ENCODE results near the gene OSBPL3.

OSBPL3 gene

DNA sequence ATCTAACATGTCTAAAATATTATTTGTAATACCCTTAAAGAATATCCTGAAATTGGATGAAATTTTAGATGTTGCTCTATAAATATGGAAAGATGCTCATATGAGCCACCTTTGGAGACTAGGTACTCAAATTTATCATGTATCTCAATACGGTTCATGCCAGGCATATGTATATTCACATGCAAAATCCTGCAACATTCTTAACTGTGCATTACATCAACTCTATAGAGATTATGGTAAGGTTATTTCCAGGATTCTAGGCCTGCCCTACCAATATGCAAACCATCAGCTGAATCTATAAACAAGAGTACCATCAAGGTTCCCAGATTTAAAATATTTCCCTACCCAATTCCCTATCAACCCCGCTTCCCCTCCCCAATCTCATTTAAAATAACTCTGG, 27.5 kb downstream of the OSBPL3 start:
- TF ChIP-seq POLR2AphosphoS5 (IDR thresholded peaks at IDR 0.05; ENCODE audit: borderline replicate concordance, low read depth, low read length): no peak
- no peak for TF ChIP-seq EZH2 (IDR thresholded peaks at IDR 0.05)
- TF ChIP-seq FOXP2 (optimal IDR thresholded peaks at IDR 0.05; ENCODE audit: control extremely low read depth, extremely low read length, insufficient read depth): no peak
- no peak overlapping the region for H3K4me3 ChIP-seq
- DNase-seq (ENCODE audit: low read depth, low spot score): no peak
- H3K36me3 ChIP-seq (ENCODE audit: insufficient read depth, low read length): no peaks in the 10 kb centered on the region
- no peaks in the 10 kb centered on the region for H3K9me3 ChIP-seq (ENCODE audit: low read depth, low read length)
- no peak overlapping the region for H3K27ac ChIP-seq
- H3K9ac ChIP-seq (ENCODE audit: insufficient read length): no peak overlapping the region

DNA sequence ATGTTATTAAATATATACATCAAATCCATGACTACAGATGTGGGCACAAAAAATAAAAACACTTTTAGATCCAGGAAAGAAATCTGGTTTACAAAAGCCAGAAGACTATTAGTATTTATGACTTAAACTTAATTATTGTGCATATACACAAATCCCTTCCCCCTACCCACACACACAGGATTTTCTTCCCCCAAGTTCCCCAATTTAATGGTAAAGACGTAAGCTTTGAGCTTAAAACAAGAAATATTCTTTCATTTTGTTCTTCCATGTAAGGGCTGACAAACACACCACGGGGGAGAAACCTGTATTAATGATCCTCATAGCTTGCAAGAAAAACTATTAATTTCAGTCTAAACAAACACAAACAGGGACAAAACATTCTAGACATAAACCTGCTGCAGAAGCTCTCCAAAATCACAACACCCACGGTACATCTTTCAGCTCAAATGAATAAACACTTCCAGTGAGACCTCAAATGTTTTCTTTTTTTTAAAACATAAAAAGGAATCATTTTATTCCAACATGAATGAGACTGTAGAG, 28.5 kb downstream of the OSBPL3 start:
- TF ChIP-seq POLR2AphosphoS5 (IDR thresholded peaks at IDR 0.05; ENCODE audit: borderline replicate concordance, low read depth, low read length) (no peak), FOXP2 (optimal IDR thresholded peaks at IDR 0.05; ENCODE audit: control extremely low read depth, extremely low read length, insufficient read depth) (no peak)
- no peak overlapping the region for H3K27ac ChIP-seq
- no peak for DNase-seq (ENCODE audit: low read depth, low spot score)
- no peak overlapping the region for H3K4me3 ChIP-seq
- H3K9ac ChIP-seq (ENCODE audit: insufficient read length): no peak overlapping the region
- no peaks in the 10 kb centered on the region for H3K36me3 ChIP-seq (ENCODE audit: insufficient read depth, low read length)
- H3K9me3 ChIP-seq (ENCODE audit: low read depth, low read length): no peaks in the 10 kb centered on the region

DNA sequence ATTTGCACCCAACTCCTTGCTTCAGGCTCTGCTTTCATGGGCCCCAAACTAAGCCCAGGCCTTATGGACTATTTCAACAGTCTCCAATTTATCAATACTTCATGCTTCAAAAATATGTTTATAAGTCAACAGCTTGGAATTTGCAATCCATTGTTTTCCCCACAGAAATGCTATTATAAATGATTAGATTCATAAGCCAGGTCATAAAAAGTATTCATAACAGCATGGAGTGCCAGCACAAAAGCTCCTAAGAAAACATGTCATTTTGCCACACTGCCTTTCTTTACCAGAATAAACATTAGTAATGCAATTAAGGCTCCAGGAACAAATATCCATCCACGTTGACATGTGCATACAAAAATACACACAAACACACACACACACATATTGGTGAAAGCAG, 30.1 kb downstream of the OSBPL3 start:
- TF ChIP-seq EZH2 (IDR thresholded peaks at IDR 0.05): no peak
- TF ChIP-seq FOXP2 (optimal IDR thresholded peaks at IDR 0.05; ENCODE audit: control extremely low read depth, extremely low read length, insufficient read depth): no peak
- no peak for TF ChIP-seq POLR2AphosphoS5 (IDR thresholded peaks at IDR 0.05; ENCODE audit: borderline replicate concordance, low read depth, low read length)

DNA sequence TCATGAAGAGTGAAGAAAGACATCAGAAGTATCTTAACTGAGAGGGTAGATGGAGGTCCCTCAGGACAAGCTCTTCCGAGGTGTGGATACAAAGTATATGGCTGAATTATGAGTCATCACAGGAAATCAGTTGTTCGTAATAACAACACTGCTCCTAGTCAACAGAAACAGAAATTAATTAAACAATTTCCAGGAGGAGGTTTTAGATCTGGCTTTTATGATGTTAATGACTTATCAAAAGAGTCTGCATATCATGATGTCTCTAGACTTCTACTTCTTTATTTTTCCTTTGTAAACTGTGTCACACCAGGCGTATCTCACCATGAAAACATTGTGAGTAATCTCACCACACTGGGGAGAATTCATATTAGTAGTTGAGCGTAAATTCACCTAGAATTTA, 31.2 kb downstream of the OSBPL3 start:
- Histone ChIP-seq H3K4me3 (no peak overlapping the region), H3K27ac (no peak overlapping the region), H3K36me3 (ENCODE audit: insufficient read depth, low read length) (no peaks in the 10 kb centered on the region), H3K9ac (ENCODE audit: insufficient read length) (no peak overlapping the region), H3K9me3 (ENCODE audit: low read depth, low read length) (no peaks in the 10 kb centered on the region)
- no peak for DNase-seq (ENCODE audit: low read depth, low spot score)
- TF ChIP-seq FOXP2 (optimal IDR thresholded peaks at IDR 0.05; ENCODE audit: control extremely low read depth, extremely low read length, insufficient read depth) (no peak), EZH2 (IDR thresholded peaks at IDR 0.05) (no peak), POLR2AphosphoS5 (IDR thresholded peaks at IDR 0.05; ENCODE audit: borderline replicate concordance, low read depth, low read length) (no peak)

More for the DNA sequence above, 30.1 kb downstream of the OSBPL3 start:
- no peaks in the 10 kb centered on the region for H3K36me3 ChIP-seq (ENCODE audit: insufficient read depth, low read length)
- H3K4me3 ChIP-seq: no peak overlapping the region
- no peak for DNase-seq (ENCODE audit: low read depth, low spot score)
- H3K9ac ChIP-seq (ENCODE audit: insufficient read length): no peak overlapping the region
- no peaks in the 10 kb centered on the region for H3K9me3 ChIP-seq (ENCODE audit: low read depth, low read length)
- no peak overlapping the region for H3K27ac ChIP-seq

DNA sequence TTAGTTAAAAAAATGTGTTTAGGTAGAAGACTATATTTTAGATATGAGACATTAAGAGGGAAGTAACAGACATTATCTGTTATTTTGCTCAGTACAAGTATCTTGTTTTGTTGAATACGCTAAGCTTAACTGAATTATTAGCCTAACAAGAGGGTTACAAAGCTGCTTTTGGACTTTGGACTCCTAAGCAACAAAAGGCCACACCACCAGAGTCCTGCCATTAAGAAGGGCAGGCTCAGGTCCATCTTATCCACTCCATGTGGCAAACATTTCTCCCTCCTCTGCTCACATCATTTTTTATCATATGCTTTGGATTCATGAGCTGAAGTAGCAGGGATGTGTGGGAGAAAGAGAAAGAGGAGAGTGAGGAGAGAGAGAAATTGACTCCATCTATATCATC, 33.5 kb downstream of the OSBPL3 start:
- DNase-seq (ENCODE audit: low read depth, low spot score): no peak
- TF ChIP-seq POLR2AphosphoS5 (IDR thresholded peaks at IDR 0.05; ENCODE audit: borderline replicate concordance, low read depth, low read length) (no peak), FOXP2 (optimal IDR thresholded peaks at IDR 0.05; ENCODE audit: control extremely low read depth, extremely low read length, insufficient read depth) (no peak), EZH2 (IDR thresholded peaks at IDR 0.05) (no peak)

DNA sequence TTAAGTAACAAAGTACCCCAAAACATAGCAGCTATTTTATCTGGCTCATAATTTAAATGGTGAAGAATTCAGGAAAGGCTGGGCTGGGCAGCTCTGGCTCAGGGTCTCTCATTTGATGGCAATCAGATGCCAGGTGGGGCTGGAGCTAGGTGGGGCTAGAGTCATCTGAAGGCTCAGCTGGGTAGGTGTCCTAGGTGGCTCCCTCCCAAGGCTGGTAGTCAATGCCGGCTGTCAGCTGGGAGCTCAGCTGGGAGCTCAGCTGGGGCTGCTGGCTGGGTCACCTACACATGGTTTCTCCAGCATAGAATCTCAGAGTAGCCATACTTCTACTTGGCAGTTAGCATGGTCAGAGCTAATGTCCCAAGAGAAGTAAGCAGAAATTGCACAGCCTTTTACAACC, 34.1 kb downstream of the OSBPL3 start:
- H3K9ac ChIP-seq (ENCODE audit: insufficient read length): no peak overlapping the region
- no peaks in the 10 kb centered on the region for H3K9me3 ChIP-seq (ENCODE audit: low read depth, low read length)
- H3K4me3 ChIP-seq: no peak overlapping the region
- no peak for TF ChIP-seq EZH2 (IDR thresholded peaks at IDR 0.05)
- TF ChIP-seq POLR2AphosphoS5 (IDR thresholded peaks at IDR 0.05; ENCODE audit: borderline replicate concordance, low read depth, low read length): no peak
- TF ChIP-seq FOXP2 (optimal IDR thresholded peaks at IDR 0.05; ENCODE audit: control extremely low read depth, extremely low read length, insufficient read depth): no peak
- H3K36me3 ChIP-seq (ENCODE audit: insufficient read depth, low read length): no peaks in the 10 kb centered on the region
- H3K27ac ChIP-seq: no peak overlapping the region
- no peak for DNase-seq (ENCODE audit: low read depth, low spot score)

More for the DNA sequence above, 33.5 kb downstream of the OSBPL3 start:
- H3K36me3 ChIP-seq (ENCODE audit: insufficient read depth, low read length): no peaks in the 10 kb centered on the region
- H3K4me3 ChIP-seq: no peak overlapping the region
- no peaks in the 10 kb centered on the region for H3K9me3 ChIP-seq (ENCODE audit: low read depth, low read length)
- H3K27ac ChIP-seq: no peak overlapping the region
- H3K9ac ChIP-seq (ENCODE audit: insufficient read length): no peak overlapping the region

DNA sequence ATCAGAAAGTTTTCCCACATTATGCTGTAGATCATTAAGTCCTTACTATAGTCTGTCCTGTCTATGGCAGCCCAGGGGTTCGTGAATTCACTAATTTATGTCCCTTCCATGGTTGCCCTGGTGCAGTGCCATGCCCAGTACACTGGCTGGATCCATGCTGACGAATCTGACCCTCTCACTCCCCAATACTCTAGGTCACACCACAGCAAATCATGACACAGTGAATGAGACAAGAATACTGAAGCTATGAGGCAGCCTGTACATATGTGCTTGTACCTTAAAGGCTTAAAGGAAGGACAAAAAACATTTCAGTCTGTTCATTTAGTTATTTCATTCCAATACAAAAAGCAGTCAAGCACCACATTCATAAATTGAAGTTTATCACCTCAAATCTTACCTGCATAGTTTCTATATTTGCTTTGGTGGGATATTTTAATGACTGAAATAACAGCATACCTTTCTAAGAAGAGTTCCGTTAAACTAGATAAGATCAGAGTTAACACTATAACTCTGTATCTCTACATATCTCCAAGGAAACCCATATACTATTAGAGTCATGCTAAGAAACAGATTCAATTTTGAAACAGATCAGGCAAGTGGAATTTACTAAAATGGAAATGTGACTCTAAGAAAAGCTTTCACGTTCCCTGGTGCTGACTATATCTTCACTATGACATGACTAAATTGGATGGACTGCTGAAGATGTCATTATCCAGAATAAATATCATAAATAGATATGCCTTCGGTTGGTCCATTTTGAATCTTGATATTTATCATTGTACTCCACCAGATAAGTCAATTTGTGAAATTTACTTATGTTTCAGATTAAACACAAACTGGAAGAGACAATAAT, 36.7 kb downstream of the OSBPL3 start:
- TF ChIP-seq FOXP2 (optimal IDR thresholded peaks at IDR 0.05; ENCODE audit: control extremely low read depth, extremely low read length, insufficient read depth) (no peak), POLR2AphosphoS5 (IDR thresholded peaks at IDR 0.05; ENCODE audit: borderline replicate concordance, low read depth, low read length) (no peak), EZH2 (IDR thresholded peaks at IDR 0.05) (no peak)

DNA sequence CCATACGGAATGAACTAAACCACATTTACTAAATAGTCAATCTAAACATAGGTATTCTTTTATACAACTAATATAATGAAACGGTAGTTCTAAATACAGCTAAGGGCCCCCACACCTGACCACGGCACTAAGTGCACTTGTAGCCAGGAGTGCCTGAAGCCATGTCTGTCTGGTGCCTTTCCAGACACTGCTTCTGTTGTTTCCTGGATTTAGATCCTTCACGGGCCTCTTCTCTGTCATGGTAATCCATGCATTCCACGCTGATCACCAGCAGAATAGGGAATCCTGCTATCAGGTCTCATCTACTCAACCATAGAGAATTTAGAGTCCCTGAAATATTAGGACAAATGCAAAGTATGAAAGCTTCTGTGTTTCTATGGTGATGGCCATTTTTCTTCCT, 37.8 kb downstream of the OSBPL3 start:
- no peak overlapping the region for H3K4me3 ChIP-seq
- no peaks in the 10 kb centered on the region for H3K9me3 ChIP-seq (ENCODE audit: low read depth, low read length)
- no peak overlapping the region for H3K9ac ChIP-seq (ENCODE audit: insufficient read length)
- TF ChIP-seq FOXP2 (optimal IDR thresholded peaks at IDR 0.05; ENCODE audit: control extremely low read depth, extremely low read length, insufficient read depth) (no peak), POLR2AphosphoS5 (IDR thresholded peaks at IDR 0.05; ENCODE audit: borderline replicate concordance, low read depth, low read length) (no peak), EZH2 (IDR thresholded peaks at IDR 0.05) (no peak)
- DNase-seq (ENCODE audit: low read depth, low spot score): no peak
- no peak overlapping the region for H3K27ac ChIP-seq
- H3K36me3 ChIP-seq (ENCODE audit: insufficient read depth, low read length): no peaks in the 10 kb centered on the region

More for the DNA sequence above, 36.7 kb downstream of the OSBPL3 start:
- H3K27ac ChIP-seq: no peak overlapping the region
- no peaks in the 10 kb centered on the region for H3K36me3 ChIP-seq (ENCODE audit: insufficient read depth, low read length)
- no peak for DNase-seq (ENCODE audit: low read depth, low spot score)
- no peaks in the 10 kb centered on the region for H3K9me3 ChIP-seq (ENCODE audit: low read depth, low read length)
- H3K9ac ChIP-seq (ENCODE audit: insufficient read length): no peak overlapping the region
- no peak overlapping the region for H3K4me3 ChIP-seq
